H1 (cell line): ENCODE data around the gene NOL12. TPM values are rescaled to one million over a fixed set of nuclear protein-coding genes. Genes with fewer than 3 reads are reported as not detected.

Experiments used
- CREB1 ChIP-seq: IDR thresholded peaks from 2 replicates; pipeline ENCODE4 v1.6.1; 2012; ENCODE audit warnings: inconsistent platforms
- JUND ChIP-seq: IDR thresholded peaks from 2 replicates; pipeline ENCODE4 v1.6.1; 2011; ENCODE audit warnings: mild to moderate bottlenecking, improper control_type of control experiment, low read length
- SIRT6 ChIP-seq: IDR thresholded peaks from one replicate; pipeline ENCODE4 v1.7.1; 2012; ENCODE audit warnings: low read length, inconsistent platforms
- SP4 ChIP-seq: IDR thresholded peaks from 2 replicates; pipeline ENCODE4 v1.6.1; 2012; ENCODE audit warnings: low read length, inconsistent platforms
- polyA plus RNA-seq, 7 experiments: library from polyadenylated mRNA; depleted of rRNA in 3 of 7; stranded (reverse) in 5 of 7; unstranded in 2 of 7; fragments of >200 nt in 5 of 7; fragments of 200-250 nt in 2 of 7; gene quantifications; 1 replicate in 5 of 7; 2 replicates in 1 of 7; 4 replicates in 1 of 7; pipeline versions ENCODE4 v1.2.1 to v1.2.3, GENCODE V29; 2011 to 2013; ENCODE audit warnings: missing spikeins in 2 of 7, mixed read lengths in 2 of 7
- total RNA-seq: library from RNA; stranded (reverse); fragmentation: NEBNext Ultra II Directional; extraction: Animal tissue kit (Norgen Biotek cat#: 25700); gene quantifications from 2 replicates; pipeline ENCODE4 v1.2.1, GENCODE V29; 2021
- TF ChIP-seq, protein P1 (sequence below), 3 experiments: IDR thresholded peaks; 1 replicate in 2 of 3; 2 replicates in 1 of 3; pipeline versions ENCODE4 v1.5.1 to v1.6.1; 2011; ENCODE audit warnings: low read length in 3 of 3, mild to moderate bottlenecking in 3 of 3, inconsistent platforms in 2 of 3, low read depth in 1 of 3, moderate library complexity in 1 of 3; ENCODE audit not compliant: insufficient read depth in 1 of 3; ENCODE audit errors: control extremely low read depth in 1 of 3

Gene NOL12
- total and polyA plus RNA-seq, 2 of the 8 experiments (the other 6 are each of a cell fraction or from before 2014, with no cell fraction given): 25.3 to 28.3 TPM

GRCh38 chr22:37714634-37715033 lies 28.5 kb downstream of the NOL12 start (continued):
- TF ChIP-seq, protein P1, sequence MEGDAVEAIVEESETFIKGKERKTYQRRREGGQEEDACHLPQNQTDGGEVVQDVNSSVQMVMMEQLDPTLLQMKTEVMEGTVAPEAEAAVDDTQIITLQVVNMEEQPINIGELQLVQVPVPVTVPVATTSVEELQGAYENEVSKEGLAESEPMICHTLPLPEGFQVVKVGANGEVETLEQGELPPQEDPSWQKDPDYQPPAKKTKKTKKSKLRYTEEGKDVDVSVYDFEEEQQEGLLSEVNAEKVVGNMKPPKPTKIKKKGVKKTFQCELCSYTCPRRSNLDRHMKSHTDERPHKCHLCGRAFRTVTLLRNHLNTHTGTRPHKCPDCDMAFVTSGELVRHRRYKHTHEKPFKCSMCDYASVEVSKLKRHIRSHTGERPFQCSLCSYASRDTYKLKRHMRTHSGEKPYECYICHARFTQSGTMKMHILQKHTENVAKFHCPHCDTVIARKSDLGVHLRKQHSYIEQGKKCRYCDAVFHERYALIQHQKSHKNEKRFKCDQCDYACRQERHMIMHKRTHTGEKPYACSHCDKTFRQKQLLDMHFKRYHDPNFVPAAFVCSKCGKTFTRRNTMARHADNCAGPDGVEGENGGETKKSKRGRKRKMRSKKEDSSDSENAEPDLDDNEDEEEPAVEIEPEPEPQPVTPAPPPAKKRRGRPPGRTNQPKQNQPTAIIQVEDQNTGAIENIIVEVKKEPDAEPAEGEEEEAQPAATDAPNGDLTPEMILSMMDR (IDR thresholded peaks at IDR 0.05; ENCODE audit: control extremely low read depth in 1 of 3, insufficient read depth in 1 of 3, low read depth in 1 of 3, low read length in 3 of 3): no peak
- TF ChIP-seq SIRT6: no peak
- no peak for TF ChIP-seq JUND
- TF ChIP-seq CREB1: no peak
- no peak for TF ChIP-seq SP4
